K562 (cell line): Measurements from ENCODE around the gene IGSF9. TPM values are rescaled to one million over a fixed set of nuclear protein-coding genes. Genes with fewer than 3 reads are reported as not detected.
A peak's percentile ranks its signal among the peaks of the same experiment; 100 is the strongest.

ENCODE experiments used
- ARNT ChIP-seq, 2 experiments: fragments of 450-650 bp; IDR thresholded peaks; 2 replicates each; pipeline ENCODE4 v1.6.1; 2016; ENCODE audit warnings: mild to moderate bottlenecking in 1 of 2
- BDP1 ChIP-seq: IDR thresholded peaks from 3 replicates; pipeline ENCODE4 v1.6.1; 2011; ENCODE audit not compliant: insufficient read length, insufficient read depth
- CHD1 ChIP-seq: fragments of 200-600 bp; sonication (generic); IDR thresholded peaks from one replicate; pipeline ENCODE4 v1.6.1; 2012; ENCODE audit warnings: mild to moderate bottlenecking, moderate library complexity, low read length, inconsistent platforms
- EP300 ChIP-seq: IDR thresholded peaks from 2 replicates; pipeline ENCODE4 v1.6.1; 2012; ENCODE audit warnings: low read length, improper control_type of control experiment
- GATA2 ChIP-seq: sonication (generic); formaldehyde crosslinking; IDR thresholded peaks from 2 replicates; pipeline ENCODE4 v1.4.0; 2020; ENCODE audit warnings: mild to moderate bottlenecking, missing genetic modification reagents
- HDAC1 ChIP-seq, 2 experiments: fragments of 450-650 bp; IDR thresholded peaks; 2 replicates each; pipeline ENCODE4 v1.6.1; 2016 to 2017; ENCODE audit warnings: inconsistent platforms in 1 of 2, mild to moderate bottlenecking in 1 of 2, moderate library complexity in 1 of 2
- JUN ChIP-seq, 2 experiments: sonication (generic) in 1 of 2; formaldehyde crosslinking in 1 of 2; IDR thresholded peaks; 2 replicates each; pipeline versions ENCODE4 v1.6.1 to v1.8.0; 2012 to 2022; ENCODE audit warnings: borderline replicate concordance in 2 of 2, mild to moderate bottlenecking in 2 of 2, improper control_type of control experiment in 1 of 2, low read depth in 1 of 2, low read length in 1 of 2, missing genetic modification reagents in 1 of 2
- JUND ChIP-seq, 2 experiments: IDR thresholded peaks; 2 replicates in 1 of 2; 3 replicates in 1 of 2; pipeline ENCODE4 v1.6.1; 2011; ENCODE audit warnings: borderline replicate concordance in 2 of 2, low read depth in 2 of 2, low read length in 2 of 2, improper control_type of control experiment in 1 of 2, missing biosample characterization in 1 of 2, missing genetic modification characterization in 1 of 2, missing genetic modification reagents in 1 of 2
- NFIX ChIP-seq: fragments of 250-450 bp; sonication (Bioruptor Pico); IDR thresholded peaks from 2 replicates; pipeline ENCODE4 v1.4.0; 2020; ENCODE audit warnings: low read depth, mild to moderate bottlenecking, moderate library complexity
- POLR2AphosphoS5 ChIP-seq: IDR thresholded peaks from 2 replicates; pipeline ENCODE4 v1.6.1; 2011; ENCODE audit warnings: mild to moderate bottlenecking, low read depth, low read length, moderate library complexity; ENCODE audit not compliant: control insufficient read depth, insufficient read depth
- RBBP5 ChIP-seq: fragments of 200-600 bp; sonication (generic); IDR thresholded peaks from 2 replicates; pipeline ENCODE4 v1.6.1; 2012; ENCODE audit warnings: borderline replicate concordance, mild to moderate bottlenecking, low read length, control low read depth, inconsistent platforms; ENCODE audit not compliant: insufficient read depth, poor library complexity, severe bottlenecking
- RBM17 ChIP-seq: fragments of 200-400 bp; formaldehyde crosslinking; IDR thresholded peaks from 2 replicates; pipeline ENCODE4 v1.6.1; 2017; ENCODE audit warnings: low read depth, mild to moderate bottlenecking, low read length, borderline replicate concordance
- SAP30 ChIP-seq: fragments of 200-600 bp; sonication (generic); IDR thresholded peaks from 2 replicates; pipeline ENCODE4 v1.6.1; 2012; ENCODE audit warnings: borderline replicate concordance, low read depth, mild to moderate bottlenecking, moderate library complexity, low read length, control low read depth, inconsistent platforms; ENCODE audit not compliant: insufficient read depth, poor library complexity, severe bottlenecking
- SMAD4 ChIP-seq: fragments of 250-450 bp; sonication (Bioruptor Pico); conservative IDR thresholded peaks from 2 replicates; pipeline ENCODE4 v1.8.0; 2021; ENCODE audit warnings: inconsistent platforms, mild to moderate bottlenecking, moderate library complexity
- SMARCA4 ChIP-seq: fragments of 450-650 bp; IDR thresholded peaks from 2 replicates; pipeline ENCODE4 v1.6.1; 2016
- TAL1 ChIP-seq: fragments of 450-650 bp; IDR thresholded peaks from 2 replicates; pipeline ENCODE4 v1.6.1; 2016; ENCODE audit warnings: mild to moderate bottlenecking
- ZNF395 ChIP-seq: fragments of 200-800 bp; sonication (Bioruptor generic); IDR thresholded peaks from 2 replicates; pipeline ENCODE4 v1.6.1; 2017; ENCODE audit warnings: missing genetic modification characterization, missing compliant biosample characterization
- ZNF609 ChIP-seq: sonication (generic); formaldehyde crosslinking; IDR thresholded peaks from 2 replicates; pipeline ENCODE4 v1.8.1; 2023; ENCODE audit warnings: missing genetic modification reagents, mild to moderate bottlenecking, borderline replicate concordance
- ZNF707 ChIP-seq: fragments of 250-450 bp; sonication (Bioruptor Pico); conservative IDR thresholded peaks from 2 replicates; pipeline ENCODE4 v1.8.0; 2022; ENCODE audit warnings: inconsistent platforms, mild to moderate bottlenecking, moderate library complexity
- polyA plus RNA-seq, 8 experiments: library from polyadenylated mRNA; depleted of rRNA in 4 of 8; stranded (reverse) in 5 of 8; unstranded in 3 of 8; fragments of >200 nt; fragmentation: Nextera tagmentation in 2 of 8; fragmentation: Illumina TruSeq in 1 of 8; extraction: Ambion mirVana in 2 of 8; extraction: Trizol in 1 of 8; gene quantifications; 2 replicates each; pipeline versions ENCODE4 v1.2.1 to v1.2.3, GENCODE V29; 2011 to 2014; ENCODE audit warnings: inconsistent platforms in 1 of 8, missing spikeins in 1 of 8
- total RNA-seq, 7 experiments: library from RNA; depleted of rRNA in 6 of 7; stranded (reverse); fragments of >200 nt in 6 of 7; fragmentation: Illumina TruSeq in 2 of 7; extraction: Trizol in 2 of 7; gene quantifications; 2 replicates each; pipeline versions ENCODE4 v1.2.1 to v1.2.3, GENCODE V29; 2011 to 2021; ENCODE audit warnings: low replicate concordance in 1 of 7

IGSF9 gene
- total and polyA plus RNA-seq, 9 of the 15 experiments (the other 6 are each of a cell fraction or from before 2014, with no cell fraction given) = 0.03 to 0.29 (median 0.07) TPM; not detected in 1

GRCh38 chr1:159921700-159922504 is 23.5 kb downstream of the IGSF9 start (continued):
- TF ChIP-seq RBBP5 (peak; percentile 12), GATA2 (CRISPR knock-in tag) (peak; percentile 46; the same call in 1 of the 2 replicates), SMAD4 (peak; percentile 47; the same call in 1 of the 2 replicates), NFIX (CRISPR knock-in tag) (0 out of 2 replicates have a peak, but pooled peaks have one; percentile 13), RBM17 (no peak), HDAC1 (IDR thresholded peaks at IDR 0.05) (0 out of 4 replicates have a peak, but pooled peaks of 1 of the 2 experiments have one; percentile 14), EP300 (peak; percentile 53; the same call in 1 of the 2 replicates), JUND (IDR thresholded peaks at IDR 0.05; ENCODE audit: borderline replicate concordance, low read depth, low read length) (peak; percentile 22; the same call in 1 of the 2 replicates), JUND (tag; IDR thresholded peaks at IDR 0.05; ENCODE audit: borderline replicate concordance, low read depth, low read length) (peak; percentile 41; the same call in 1 of the 3 replicates), ZNF395 (CRISPR knock-in tag) (peak; percentile 57; the same call in 1 of the 2 replicates), BDP1 (no peak), ZNF707 (CRISPR knock-in tag) (no peak), SMARCA4 (peak; percentile 13; the same call in 1 of the 2 replicates), POLR2AphosphoS5 (0 out of 2 replicates have a peak, but pooled peaks have one; percentile 64), JUN (IDR thresholded peaks at IDR 0.05; ENCODE audit: borderline replicate concordance, low read depth, low read length) (0 out of 2 replicates have a peak, but pooled peaks have one; percentile 47), JUN (CRISPR knock-in tag; IDR thresholded peaks at IDR 0.05; ENCODE audit: borderline replicate concordance) (no peak), CHD1 (no peak), SAP30 (no peak), ARNT (IDR thresholded peaks at IDR 0.05) (no peak), ZNF609 (no peak), TAL1 (peak; percentile 42; the same call in 1 of the 2 replicates)
